Measurements from ENCODE around the gene SGTB.

GRCh38 chr5:65654713-65655112 is 67.2 kb downstream of the SGTB start:
- TF ChIP-seq CTCF (IDR thresholded peaks at IDR 0.05; ENCODE audit: low read depth, low read length) = no peak
- no peak for TF ChIP-seq EZH2phosphoT487 (IDR thresholded peaks at IDR 0.05; ENCODE audit: low read depth)
